GM19023 (cell line): Measurements from ENCODE around the gene LRRC72.
"Not testable (repeated sequence)": the region's sequence is repeated elsewhere in the genome, so short reads cannot be mapped to it uniquely, and the experiment has no call there.

Source experiments
- ATAC-seq: cut with Tn5 transposase; IDR thresholded peaks from one replicate; pipeline ENCODE4 v1.9.1; 2021; ENCODE audit warnings: mild to moderate bottlenecking, moderate library complexity; ENCODE audit not compliant: unreplicated experiment

The LRRC72 gene

GRCh38 chr7:16524332-16524731 lies 2.3 kb upstream of the LRRC72 start:
- no peak for ATAC-seq

- no peak for ATAC-seq
Measured at GRCh38 chr7:16528520-16528919, 1.9 kb downstream of the LRRC72 start.

GRCh38 chr7:16529697-16530096 lies 3.1 kb downstream of the LRRC72 start:
- ATAC-seq = no peak

DNA sequence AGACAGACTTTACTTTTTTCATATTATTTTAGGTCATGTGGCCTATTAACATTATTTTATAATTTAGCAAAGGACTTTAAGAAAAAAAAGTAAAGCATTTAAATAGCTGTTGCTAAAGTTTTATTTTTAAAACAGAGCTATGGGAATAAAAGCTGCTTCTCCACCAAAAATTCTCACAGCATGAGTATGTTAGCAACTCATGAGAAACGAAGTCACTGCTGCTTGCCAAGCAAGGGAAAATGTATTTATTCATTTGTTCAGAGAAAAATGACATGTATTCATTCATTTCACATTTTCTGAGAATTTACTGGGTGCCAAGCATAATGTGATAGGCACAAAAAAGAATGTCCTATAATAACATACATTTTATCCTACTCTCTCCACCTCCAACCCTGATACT lies 5.1 kb downstream of the LRRC72 start:
- ATAC-seq = no peak

GRCh38 chr7:16532272-16532671 lies 5.6 kb downstream of the LRRC72 start:
- no peak for ATAC-seq

DNA sequence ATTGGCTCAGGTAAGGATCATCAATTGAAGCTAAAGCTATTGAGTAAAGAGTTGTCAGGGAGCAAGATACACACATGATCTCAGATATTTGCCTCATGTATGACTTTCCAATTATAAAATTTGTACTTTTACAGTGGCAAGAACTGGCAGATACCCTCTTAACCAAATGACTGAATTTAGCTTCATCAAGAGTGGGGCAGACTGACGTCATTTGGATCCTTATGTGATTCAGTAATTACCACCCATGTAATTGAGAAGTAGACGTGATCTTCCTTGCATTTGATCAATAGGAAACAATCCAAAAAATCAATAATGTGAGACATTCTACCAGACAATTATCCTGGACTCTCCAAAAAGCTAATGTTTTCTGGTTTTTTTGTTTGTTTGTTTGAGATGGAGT lies 8.9 kb downstream of the LRRC72 start:
- no peak for ATAC-seq

- ATAC-seq = not testable (repeated sequence)
Measured at GRCh38 chr7:16540559-16540958, 13.9 kb downstream of the LRRC72 start.

DNA sequence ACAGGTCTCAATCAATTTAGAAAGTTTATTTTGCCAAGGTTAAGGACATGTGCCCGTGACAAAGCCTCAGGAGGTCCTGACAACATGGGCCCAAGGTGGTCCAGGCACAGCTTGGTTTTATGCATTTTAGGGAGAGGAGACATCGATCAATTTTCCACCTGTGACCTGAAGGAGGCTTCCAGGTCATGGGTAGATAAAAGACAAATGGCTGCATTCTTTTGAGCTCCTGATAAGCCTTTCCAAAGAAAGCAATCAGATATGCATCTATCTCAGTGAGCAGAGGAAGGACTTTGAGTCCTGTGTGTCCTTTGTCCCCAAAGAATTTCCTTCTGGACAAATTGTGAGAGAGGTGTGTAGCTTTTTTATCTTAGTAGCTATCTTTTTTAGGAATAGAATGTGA lies 15.8 kb downstream of the LRRC72 start:
- no peak for ATAC-seq

DNA sequence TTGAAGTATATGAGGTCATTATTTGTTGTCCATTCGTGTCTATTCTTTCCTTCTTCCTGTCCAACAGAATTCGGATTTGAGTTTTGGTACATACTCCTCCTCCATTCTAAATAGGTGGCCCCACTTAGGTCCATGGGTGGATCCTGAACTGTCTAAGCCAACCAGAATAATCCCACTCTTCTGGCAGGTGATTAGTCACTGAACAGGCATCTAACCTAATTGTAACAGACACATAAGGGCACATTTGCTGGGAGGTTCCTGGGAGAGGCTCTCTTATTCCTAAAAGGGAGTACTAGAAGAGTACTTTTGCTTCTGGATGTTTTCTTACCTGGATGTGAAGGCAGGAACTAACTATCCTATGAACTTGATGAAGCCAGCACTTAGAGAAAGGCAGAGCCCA lies 16.8 kb downstream of the LRRC72 start:
- ATAC-seq = no peak

DNA sequence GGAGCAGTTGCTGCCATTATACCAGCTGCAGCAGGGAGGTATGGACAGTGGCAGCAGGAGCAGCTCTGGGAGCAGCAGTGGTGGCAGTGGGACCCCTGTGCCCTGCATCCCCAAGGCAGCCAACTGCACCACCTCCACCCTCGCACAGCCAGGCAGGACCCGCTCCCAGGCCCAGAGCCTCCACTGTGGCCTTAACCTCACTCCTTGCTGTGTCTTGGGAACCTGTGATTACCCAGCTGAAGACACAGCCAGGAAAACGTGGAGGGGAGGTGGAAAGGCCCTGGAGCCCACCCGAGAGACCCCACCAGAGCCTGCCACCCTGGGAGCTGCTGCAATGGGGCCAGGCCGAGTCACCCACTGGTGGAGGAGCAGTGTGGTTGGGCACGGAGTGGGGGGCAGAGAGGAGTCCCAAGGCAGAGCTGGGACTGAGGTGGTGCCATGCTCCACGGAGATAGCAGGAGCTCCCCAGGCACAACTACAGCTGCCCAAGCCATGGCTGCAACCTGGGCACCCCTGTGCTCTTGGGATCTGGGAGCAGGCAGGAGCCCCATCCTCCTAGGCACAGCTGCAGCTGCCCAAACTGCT lies 20.4 kb downstream of the LRRC72 start:
- ATAC-seq = no peak

DNA sequence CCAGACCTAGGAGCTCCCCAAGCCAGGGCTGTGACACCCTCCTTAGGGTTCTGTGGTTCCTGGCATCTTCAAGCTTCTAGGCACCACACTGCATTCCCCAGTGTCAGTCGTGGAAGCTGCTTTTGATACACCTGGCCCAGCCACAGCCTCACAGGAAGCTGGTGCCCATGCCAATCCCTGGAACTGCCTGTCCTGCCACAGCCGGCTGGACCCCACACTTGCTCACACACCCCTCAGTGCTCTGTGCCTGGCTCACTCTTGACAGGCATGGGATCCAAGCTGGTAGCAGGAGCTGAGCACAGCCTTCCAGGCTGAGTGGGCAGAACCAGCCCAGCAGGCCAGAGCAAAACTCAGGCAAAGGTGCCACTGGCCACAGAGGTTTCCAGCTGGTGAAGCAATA lies 21.8 kb downstream of the LRRC72 start:
- ATAC-seq = no peak

DNA sequence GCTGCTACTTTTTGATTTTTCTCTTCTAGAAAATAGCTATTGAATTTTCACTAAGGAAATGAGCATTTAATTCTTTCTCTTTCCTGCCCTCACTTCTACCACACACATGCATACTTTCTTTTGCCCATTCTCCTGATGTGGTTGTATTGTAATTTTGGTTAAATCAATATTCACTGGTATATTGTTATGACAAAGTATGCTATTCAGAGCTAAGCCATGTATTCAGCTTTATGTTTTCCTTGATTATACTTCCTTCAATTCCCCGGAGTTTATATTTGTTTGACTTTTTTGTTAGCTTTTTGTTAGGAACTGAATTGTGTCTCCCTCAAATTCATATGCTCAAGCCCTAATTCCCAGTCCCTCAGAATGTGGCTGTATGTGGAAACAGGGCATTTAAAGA lies 24.0 kb downstream of the LRRC72 start:
- ATAC-seq = no peak

DNA sequence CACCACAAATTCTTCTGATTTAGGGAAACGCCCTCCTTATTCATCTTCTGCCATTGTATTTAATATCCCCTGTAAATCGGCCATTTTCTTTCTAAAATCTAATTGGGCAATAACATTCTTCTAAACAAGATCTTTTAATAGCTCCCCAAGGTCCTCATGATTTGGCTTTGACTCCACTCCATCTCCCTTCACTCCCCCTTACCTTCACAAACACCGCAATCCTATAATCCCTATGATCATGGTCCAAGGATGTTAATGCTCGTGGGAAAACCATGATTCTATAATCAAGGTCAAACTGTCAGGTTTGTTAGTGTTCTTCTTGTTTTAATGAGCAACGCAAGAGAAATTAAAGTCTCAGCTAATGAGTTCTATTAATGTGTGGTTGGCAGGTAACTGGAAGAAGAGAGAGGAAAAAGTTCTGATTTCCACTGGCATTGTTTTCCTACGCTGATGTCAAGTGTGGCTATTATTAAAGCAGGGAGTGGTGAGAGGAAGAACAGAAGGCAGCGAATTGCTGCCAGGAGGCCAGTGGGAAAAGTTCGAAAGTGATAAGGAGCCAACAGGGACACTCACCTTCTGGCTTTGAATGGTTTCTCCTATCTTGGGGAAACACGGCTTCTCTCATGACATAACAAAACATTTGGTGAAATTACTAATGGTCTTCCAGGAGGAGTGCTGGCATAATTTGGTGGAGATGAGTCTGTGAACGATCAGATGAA lies 28.1 kb downstream of the LRRC72 start:
- ATAC-seq = no peak

DNA sequence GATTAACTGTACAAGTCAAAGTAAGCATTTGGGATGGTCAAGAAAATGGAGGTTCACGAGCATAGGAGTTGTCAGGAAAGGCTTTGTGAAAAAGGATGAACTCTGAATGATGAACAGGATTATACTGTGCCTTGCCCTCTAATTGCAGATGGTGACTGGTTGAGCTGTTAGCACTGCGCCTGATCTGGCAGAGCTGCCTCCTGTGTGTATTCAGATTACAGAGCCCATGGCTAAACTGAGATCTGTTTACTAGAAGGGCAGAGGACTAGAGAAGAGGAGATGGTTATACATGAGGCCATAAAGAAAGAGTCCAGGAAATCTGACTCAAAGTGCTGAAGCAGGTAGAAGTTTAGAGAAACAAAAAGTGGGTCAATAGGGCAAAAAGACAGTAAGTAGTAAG lies 29.7 kb downstream of the LRRC72 start:
- no peak for ATAC-seq

- ATAC-seq = no peak
Measured at GRCh38 chr7:16558761-16559302, 32.2 kb downstream of the LRRC72 start.

DNA sequence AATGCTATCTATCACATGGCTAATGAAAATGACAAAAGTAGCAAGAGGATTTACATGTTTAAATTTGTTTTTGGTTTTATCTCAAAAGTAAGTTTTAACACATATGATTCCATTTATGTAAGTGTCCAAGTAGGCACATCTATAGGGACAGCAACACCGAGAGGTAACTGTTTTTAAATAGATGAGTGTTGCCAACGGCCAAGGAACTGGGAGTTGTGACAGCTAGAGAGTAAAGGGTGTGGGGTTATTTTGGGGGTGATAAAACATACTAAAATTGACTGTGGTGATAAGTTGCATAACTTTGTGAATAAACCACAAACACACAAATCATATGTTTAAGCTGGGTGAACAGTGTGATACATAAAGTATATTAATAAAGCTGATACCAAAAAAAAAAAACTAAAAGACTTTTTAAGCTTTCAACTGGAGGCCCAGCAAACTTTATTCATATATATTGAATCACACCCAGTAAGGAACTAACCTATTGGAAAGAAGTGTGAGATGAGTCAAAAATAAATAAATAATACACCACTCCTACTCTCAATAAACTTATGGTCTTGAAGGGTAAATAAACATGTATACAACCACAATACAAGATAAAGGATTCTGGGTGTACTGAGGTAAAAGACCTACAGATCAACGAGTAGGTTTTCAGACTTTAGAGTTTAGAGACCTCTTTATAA lies 33.0 kb downstream of the LRRC72 start:
- no peak for ATAC-seq

DNA sequence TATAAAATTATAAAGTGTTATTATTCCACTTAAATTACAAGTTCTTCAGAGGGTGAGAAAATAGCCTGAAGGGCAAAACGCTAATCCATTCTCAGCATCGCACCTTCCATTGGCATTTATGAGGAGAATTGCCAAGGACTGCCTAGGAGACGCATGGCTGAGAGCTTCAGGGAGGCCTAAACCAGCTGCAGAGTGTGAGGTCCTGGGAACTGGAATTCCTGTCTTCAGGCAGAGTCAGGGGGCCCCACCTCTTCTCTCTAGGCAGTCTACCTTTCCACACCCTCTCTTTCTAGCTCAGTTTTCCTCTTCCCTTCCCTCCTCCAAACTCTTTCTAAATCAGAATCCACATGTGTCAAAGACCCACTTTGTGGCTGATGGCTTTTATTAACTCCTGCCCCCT lies 35.3 kb downstream of the LRRC72 start:
- ATAC-seq = no peak

GRCh38 chr7:16562456-16563220 lies 36.0 kb downstream of the LRRC72 start:
- ATAC-seq = no peak

DNA sequence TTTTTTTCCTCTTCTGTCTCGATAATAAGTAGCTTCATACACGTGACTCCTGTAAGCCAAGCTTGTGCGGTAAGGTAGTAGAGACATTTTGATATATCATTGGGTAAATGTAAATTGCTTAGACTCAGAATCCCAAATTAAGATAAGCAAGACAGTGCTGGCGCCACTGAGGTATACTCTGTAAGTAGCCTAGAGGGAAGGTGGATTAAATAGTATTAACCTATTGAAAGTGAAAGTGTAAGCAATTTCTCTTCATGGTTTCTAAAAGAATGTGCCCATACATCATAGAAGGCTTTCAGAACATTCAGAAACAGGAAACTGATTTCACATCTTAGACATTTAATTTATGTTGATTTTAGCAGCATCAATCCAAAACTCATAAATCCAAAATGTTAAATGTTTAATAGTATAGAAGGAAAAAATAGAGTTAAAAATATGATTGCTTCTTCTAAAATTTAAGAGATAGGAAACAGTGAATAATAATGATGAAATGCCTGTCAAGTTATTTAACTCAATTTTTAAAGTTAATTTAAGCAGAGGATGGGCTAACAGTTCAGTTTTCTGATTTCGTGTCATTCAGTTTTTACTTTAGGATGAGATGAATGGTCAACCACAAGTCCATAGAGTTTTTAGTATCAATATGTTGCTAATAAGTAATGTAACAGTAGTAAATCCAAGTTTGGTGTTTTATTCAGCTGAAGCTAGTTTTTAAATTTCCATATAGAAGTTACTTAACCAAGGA lies 36.8 kb downstream of the LRRC72 start:
- no peak for ATAC-seq

DNA sequence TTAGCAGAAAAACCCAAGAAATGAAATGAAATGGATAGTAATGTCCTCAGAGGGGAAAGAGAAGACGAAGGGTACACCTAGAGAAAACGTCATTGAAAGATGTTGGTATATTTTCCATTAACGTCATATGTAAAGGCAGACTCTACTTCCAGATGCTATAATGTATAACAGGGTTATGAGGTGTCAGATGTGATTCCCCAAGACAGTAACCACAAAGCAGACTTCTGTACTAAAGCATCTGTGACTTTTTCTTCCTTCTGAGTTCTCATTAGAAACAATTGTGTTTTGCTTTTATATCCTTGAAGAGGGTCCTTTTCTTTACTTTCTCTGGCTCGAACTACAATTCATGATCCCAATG lies 37.4 kb downstream of the LRRC72 start:
- no peak for ATAC-seq
